DMS 273 (cell line): ENCODE results near the gene OMP.
A peak's percentile ranks its signal among the peaks of the same experiment; 100 is the strongest.

Experiments
- DNase-seq: peaks from one replicate; lab custom pipeline; 2025; ENCODE audit not compliant: unreplicated experiment; lab: John Stamatoyannopoulos, UW

OMP gene

DNA sequence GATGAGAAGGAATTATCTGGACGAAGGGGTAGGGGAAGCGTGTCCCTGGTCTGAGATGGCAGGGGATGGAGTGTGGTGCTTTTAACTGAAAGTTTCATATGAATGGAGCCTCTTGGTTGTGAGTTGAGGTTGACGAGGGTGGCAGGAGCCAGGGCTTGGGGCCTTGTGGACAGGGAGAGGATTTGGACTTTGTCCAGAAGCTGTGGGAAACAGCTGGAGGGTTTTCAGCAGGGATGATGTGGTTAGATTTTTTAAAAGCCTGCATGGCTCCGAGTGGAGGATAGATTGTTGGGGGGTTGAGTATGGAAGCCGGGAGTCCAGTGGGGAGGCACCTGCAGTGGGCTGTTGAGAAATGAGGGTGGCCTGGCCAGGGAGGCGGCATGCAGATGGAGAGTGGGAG is 50.2 kb downstream of the OMP start:
- DNase-seq, result peak; percentile 69
